GM19468 (cell line): Measurements from ENCODE around the gene BEX1.
"Not testable (repeated sequence)": the region's sequence is repeated elsewhere in the genome, so short reads cannot be mapped to it uniquely, and the experiment has no call there.

Source experiments
- ATAC-seq: cut with Tn5 transposase; IDR thresholded peaks from one replicate; pipeline ENCODE4 v1.9.1; 2021; ENCODE audit warnings: mild to moderate bottlenecking, moderate library complexity, moderate number of reproducible peaks; ENCODE audit not compliant: unreplicated experiment; ENCODE audit errors: extremely low read depth

The BEX1 gene

GRCh38 chrX:103063918-103064434 is at the start of gene BEX1:
TSS of gene BEX1 (minus strand) at chrX:103064171. CDS start at chrX:103063274, 897 bp downstream.
- ATAC-seq, result no peak

- not testable (repeated sequence) for ATAC-seq
These were observed 45.5 kb upstream of the BEX1 start for GRCh38 chrX:103109497-103109896.

GRCh38 chrX:103107836-103108235 is 43.9 kb upstream of the BEX1 start:
- no peak for ATAC-seq

GRCh38 chrX:103107227-103107737 is 43.3 kb upstream of the BEX1 start:
- not testable (repeated sequence) for ATAC-seq

- not testable (repeated sequence) for ATAC-seq
These were observed 40.4 kb upstream of the BEX1 start for GRCh38 chrX:103104370-103104769.

GRCh38 chrX:103103866-103104265 is 39.9 kb upstream of the BEX1 start:
- ATAC-seq, result not testable (repeated sequence)

GRCh38 chrX:103101299-103102042 is 37.5 kb upstream of the BEX1 start:
- no peak for ATAC-seq

GRCh38 chrX:103100484-103100883 is 36.5 kb upstream of the BEX1 start:
- ATAC-seq, result no peak

GRCh38 chrX:103099691-103100090 is 35.7 kb upstream of the BEX1 start:
- ATAC-seq, result no peak

GRCh38 chrX:103098488-103098887 is 34.5 kb upstream of the BEX1 start:
- no peak for ATAC-seq

- ATAC-seq, result no peak
These were observed 29.0 kb upstream of the BEX1 start, which contains the start of gene NXF3 for GRCh38 chrX:103092942-103093341. TSS of gene NXF3 (minus strand) at chrX:103093143. CDS start at chrX:103093023, 120 bp downstream.

- ATAC-seq, result no peak
These were observed 17.1 kb upstream of the BEX1 start for GRCh38 chrX:103081051-103081450.

GRCh38 chrX:103073467-103073866 is 9.5 kb upstream of the BEX1 start:
- ATAC-seq, result no peak

GRCh38 chrX:103066606-103067005 is 2.6 kb upstream of the BEX1 start:
- ATAC-seq, result no peak

GRCh38 chrX:103063191-103063845 is 653 bp downstream of the BEX1 start:
- ATAC-seq, result no peak

- ATAC-seq, result no peak
These were observed 2.5 kb downstream of the BEX1 start for GRCh38 chrX:103061486-103061885.

- no peak for ATAC-seq
These were observed 7.1 kb downstream of the BEX1 start for GRCh38 chrX:103056902-103057301.

- no peak for ATAC-seq
These were observed 11.3 kb downstream of the BEX1 start for GRCh38 chrX:103052625-103053024.

- ATAC-seq, result no peak
These were observed 12.6 kb downstream of the BEX1 start for GRCh38 chrX:103051260-103051789.

- ATAC-seq, result not testable (repeated sequence)
These were observed 30.6 kb downstream of the BEX1 start for GRCh38 chrX:103033371-103033770.

GRCh38 chrX:103017542-103017941 is 46.4 kb downstream of the BEX1 start:
- no peak for ATAC-seq
